ENCODE results near the gene CACNA1E.
"Not testable (repeated sequence)": the region's sequence is repeated elsewhere in the genome, so short reads cannot be mapped to it uniquely, and the experiment has no call there.

The CACNA1E gene

DNA sequence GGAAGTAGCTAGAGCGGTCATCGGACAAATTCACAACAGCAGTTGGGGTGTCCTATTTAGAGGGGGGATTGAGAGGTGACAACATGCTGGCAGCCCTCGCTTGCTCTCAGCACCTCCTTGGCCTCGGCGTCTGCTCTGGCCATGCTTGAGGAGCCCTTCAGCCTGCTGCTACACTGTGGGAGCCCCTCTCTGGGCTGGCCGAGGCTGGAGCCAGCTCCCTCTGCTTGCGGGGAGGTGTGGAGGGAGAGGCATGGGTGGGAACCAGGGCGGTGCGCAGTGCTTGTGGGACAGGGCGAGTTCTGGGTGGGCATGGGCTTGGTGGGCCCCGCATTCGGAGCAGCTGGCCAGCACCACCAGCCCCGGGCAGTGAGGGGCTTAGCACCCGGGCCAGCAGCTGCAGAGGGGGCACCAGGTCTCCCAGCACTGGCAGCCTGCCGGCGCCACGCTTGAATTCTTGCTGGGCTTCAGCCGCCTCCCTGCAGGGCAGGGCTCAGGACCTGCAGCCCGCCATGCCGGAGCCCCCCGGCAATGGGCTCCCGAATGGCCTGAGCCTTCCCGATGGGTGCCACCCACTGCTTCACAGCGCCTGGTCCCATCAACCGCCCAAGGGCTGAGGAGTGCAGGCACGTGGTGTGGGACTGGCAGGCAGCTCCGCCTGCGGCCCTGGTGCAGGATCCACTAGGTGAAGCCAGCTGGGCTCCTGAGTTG lies 349.0 kb downstream of the CACNA1E start:
- DNase-seq, result not testable (repeated sequence)

- no peak for DNase-seq
These were observed 362.8 kb downstream of the CACNA1E start for GRCh38 chr1:181846001-181846645.

DNA sequence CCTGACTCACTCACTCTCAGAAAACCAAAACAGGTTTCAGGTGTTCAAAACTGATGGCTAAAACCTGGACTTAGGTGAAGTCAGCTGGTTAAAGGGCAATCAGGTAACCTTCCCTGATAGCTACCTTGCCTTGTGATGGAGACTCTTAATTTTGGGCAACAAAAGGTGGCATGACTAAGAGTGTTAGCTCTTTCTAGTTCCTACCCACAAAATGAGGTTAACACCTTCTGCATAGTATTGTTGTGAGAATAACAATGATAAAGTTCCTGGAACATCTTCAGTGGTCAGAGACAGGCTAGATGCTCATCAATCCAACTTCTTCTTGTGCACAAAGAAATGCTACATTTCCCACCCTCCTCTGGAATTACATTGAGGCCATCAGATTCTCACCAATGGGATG lies 363.4 kb downstream of the CACNA1E start:
- DNase-seq, result no peak

DNA sequence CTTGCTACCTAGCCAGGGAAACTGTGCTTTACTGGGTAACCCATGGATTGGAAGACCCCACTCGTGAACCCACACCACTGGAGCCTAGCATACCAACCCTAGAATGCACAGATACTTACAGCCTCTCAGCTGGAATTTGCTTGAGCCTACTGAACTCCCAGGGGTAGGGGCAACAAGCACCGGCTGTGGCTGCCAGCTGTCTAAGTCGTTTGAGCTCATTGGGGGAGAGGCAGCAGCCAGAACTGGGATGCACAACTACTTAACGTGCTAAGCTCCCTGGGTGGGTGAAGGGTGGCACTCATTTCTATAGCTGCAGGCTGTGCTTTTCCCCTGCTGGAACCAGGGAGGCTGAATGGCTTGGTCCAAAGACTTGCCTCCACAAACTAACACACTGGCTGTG lies 365.8 kb downstream of the CACNA1E start:
- DNase-seq, result no peak

GRCh38 chr1:181854212-181854611 lies 370.9 kb downstream of the CACNA1E start:
- not testable (repeated sequence) for DNase-seq

DNA sequence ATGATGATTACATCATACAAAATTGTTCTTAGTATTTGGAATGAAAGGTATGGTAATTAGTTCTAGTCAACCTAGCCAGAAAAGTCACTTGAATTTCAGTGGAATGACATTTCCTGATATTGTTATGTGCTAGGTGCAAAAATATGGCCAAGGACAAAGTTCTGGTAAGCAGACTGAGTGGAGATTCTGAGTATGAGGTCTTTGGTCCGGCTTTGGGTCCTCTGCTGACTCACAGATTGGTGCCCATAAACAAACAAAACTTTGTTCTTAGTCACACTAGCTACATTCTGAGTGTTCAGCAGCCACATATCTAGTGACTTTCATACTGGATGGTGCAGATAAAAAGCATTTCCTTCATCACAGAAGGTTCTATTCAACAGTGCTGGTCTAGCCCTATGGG lies 372.1 kb downstream of the CACNA1E start:
- DNase-seq, result no peak

Measured in NCI-H446 treated with DMSO at 0.1 percent for 48 hours (cell line).